K562 (cell line): ENCODE measurements around the gene KRT34. TPM values are rescaled to one million over a fixed set of nuclear protein-coding genes. Genes with fewer than 3 reads are reported as not detected.

ENCODE experiments used
- ATAC-seq: fragments of 200-7000 bp; cut with Tn5 transposase; 3 replicates; pipeline ENCODE4 v1.9.1; 2020; ENCODE audit warnings: moderate library complexity
- BruUV-seq: library from RNA; stranded (reverse); fragments of 400-500 nt; replicated peaks from 2 replicates; lab custom pipeline; 2021; lab: Mats Ljungman, UMichigan
- CTCF ChIA-PET: fragments of 300-600 bp; formaldehyde crosslinking; extraction: SDS; loops from one replicate; lab custom pipeline; 2021; ENCODE audit warnings: low intra/inter-chr PET ratio; lab: Yijun Ruan, JAX
- POLR2A ChIA-PET: fragments of 300-600, 350-650 bp; sonication (Branson Sonifier 250); formaldehyde crosslinking; extraction: SDS; loops from one replicate; lab custom pipeline; 2021; ENCODE audit warnings: antibody characterized with exemption, inconsistent platforms; lab: Yijun Ruan, JAX
- DNase-seq, 4 experiments: peaks; one replicate each; pipeline versions ENCODE4 v3.0.0 to v3.0.0-alpha.2; 2011 to 2018; ENCODE audit warnings: low spot score in 3 of 4, mixed read lengths in 3 of 4; ENCODE audit errors: extremely low read depth in 1 of 4
- FAIRE-seq: peaks from 2 replicates; lab custom pipeline; 2011; peaks lifted over from hg19 to GRCh38; lab: Jason Lieb, UNC
- H2AFZ ChIP-seq: 2 replicates; pipeline ENCODE4 v1.6.0; 2011; ENCODE audit warnings: low read depth, low read length, control low read depth, inconsistent platforms
- H3K27ac ChIP-seq: fragments of 200-600 bp; 3 replicates; pipeline ENCODE4 v1.8.0; 2011; ENCODE audit warnings: low read depth, mild to moderate bottlenecking, control low read depth, inconsistent platforms, low read length, moderate library complexity, mixed read lengths; ENCODE audit errors: extremely low read depth
- H3K27me3 ChIP-seq, 2 experiments: fragments of 300-600 bp in 1 of 2; 2 replicates in 1 of 2; 3 replicates in 1 of 2; pipeline versions ENCODE4 v1.6.0 to v1.8.0; 2011; ENCODE audit warnings: inconsistent platforms in 2 of 2, low read length in 2 of 2, mild to moderate bottlenecking in 1 of 2, mixed read lengths in 1 of 2, moderate library complexity in 1 of 2; ENCODE audit not compliant: control insufficient read depth in 2 of 2, insufficient read depth in 2 of 2
- H3K36me3 ChIP-seq: fragments of 300-600 bp; 3 replicates; pipeline ENCODE4 v1.8.0; 2011; ENCODE audit warnings: mild to moderate bottlenecking, low read length, inconsistent platforms; ENCODE audit not compliant: control insufficient read depth, insufficient read depth
- H3K4me1 ChIP-seq, 2 experiments: fragments of 200-600 bp in 1 of 2; replicated peaks in 1 of 2; 2 replicates in 1 of 2; 3 replicates in 1 of 2; pipeline versions ENCODE4 v1.5.1 to v1.8.0; 2011; ENCODE audit warnings: inconsistent platforms in 2 of 2, low read length in 2 of 2, mild to moderate bottlenecking in 1 of 2, mixed read lengths in 1 of 2, moderate library complexity in 1 of 2; ENCODE audit not compliant: control insufficient read depth in 2 of 2, insufficient read depth in 2 of 2
- H3K4me2 ChIP-seq: 2 replicates; pipeline ENCODE4 v1.6.1; 2011; ENCODE audit warnings: low read length, control low read depth, inconsistent platforms, mixed read lengths; ENCODE audit not compliant: insufficient read depth
- H3K4me3 ChIP-seq: fragments of 200-600 bp; sonication (generic), shearing (Covaris generic); 2 replicates; pipeline ENCODE4 v1.5.1; 2016; ENCODE audit warnings: control low read depth, inconsistent platforms
- H3K79me2 ChIP-seq: fragments of 200-600 bp; 3 replicates; pipeline ENCODE4 v1.8.0; 2011; ENCODE audit warnings: low read length, inconsistent platforms; ENCODE audit not compliant: control insufficient read depth, insufficient read depth
- H3K9ac ChIP-seq, 2 experiments: 2 replicates each; pipeline versions ENCODE4 v1.6.0 to v1.6.1; 2011; ENCODE audit warnings: low read depth in 2 of 2, low read length in 2 of 2, control low read depth in 1 of 2, inconsistent platforms in 1 of 2, mild to moderate bottlenecking in 1 of 2, mixed read lengths in 1 of 2; ENCODE audit not compliant: insufficient read depth in 1 of 2
- H3K9me1 ChIP-seq: one replicate; pipeline ENCODE4 v1.6.0; 2011; ENCODE audit warnings: inconsistent platforms, mild to moderate bottlenecking, low read length, moderate library complexity; ENCODE audit not compliant: control insufficient read depth, insufficient read depth
- H3K9me3 ChIP-seq: replicated peaks from 2 replicates; pipeline ENCODE4 v1.5.1; 2011; ENCODE audit warnings: low read depth, low read length, inconsistent platforms; ENCODE audit not compliant: control insufficient read depth, insufficient read depth
- H4K20me1 ChIP-seq: replicated peaks from 2 replicates; pipeline ENCODE4 v1.6.1; 2011; ENCODE audit warnings: low read length, inconsistent platforms, mixed read lengths; ENCODE audit not compliant: control insufficient read depth, insufficient read depth
- FOXA3 ChIP-seq, 2 experiments: fragments of 450-650 bp in 1 of 2; sonication (generic) in 1 of 2; formaldehyde crosslinking; IDR thresholded peaks in 1 of 2; conservative IDR thresholded peaks in 1 of 2; 2 replicates each; pipeline versions ENCODE4 v1.4.0 to v1.8.0; 2020 to 2022; ENCODE audit warnings: mild to moderate bottlenecking in 2 of 2, missing genetic modification reagents in 1 of 2
- JUNB ChIP-seq: fragments of 450-650 bp; formaldehyde crosslinking; conservative IDR thresholded peaks from 2 replicates; pipeline ENCODE4 v1.4.0; 2020; ENCODE audit warnings: mild to moderate bottlenecking
- NR4A1 ChIP-seq, 2 experiments: fragments of 250-450 bp in 1 of 2; fragments of 450-650 bp in 1 of 2; sonication (Bioruptor Pico) in 1 of 2; IDR thresholded peaks; 2 replicates each; pipeline versions ENCODE4 v1.4.0 to v1.6.1; 2016 to 2020; ENCODE audit warnings: mild to moderate bottlenecking in 2 of 2, missing compliant biosample characterization in 1 of 2, missing genetic modification characterization in 1 of 2, moderate library complexity in 1 of 2
- RFX1 ChIP-seq: fragments of 450-650 bp; IDR thresholded peaks from 2 replicates; pipeline ENCODE4 v1.6.1; 2016; ENCODE audit warnings: mild to moderate bottlenecking, moderate library complexity
- ZFPM2 ChIP-seq: fragments of 250-450 bp; sonication (Bioruptor Pico); IDR thresholded peaks from 2 replicates; pipeline ENCODE4 v1.5.1; 2022; ENCODE audit warnings: mild to moderate bottlenecking
- ZKSCAN1 ChIP-seq: fragments of 150-350 bp; IDR thresholded peaks from 2 replicates; pipeline ENCODE4 v1.6.1; 2016; ENCODE audit warnings: low read depth, low read length
- WGBS: fragments of 100-300 bp; shearing (Covaris generic); methylation state at CpG from one replicate; pipeline ENCODE4 v1.1.6; 2016; ENCODE audit warnings: low coverage, mixed read lengths; ENCODE audit not compliant: insufficient coverage; ENCODE audit errors: missing lambda C conversion rate; 5-methylcytosine and 5-hydroxymethylcytosine counted together
- in situ Hi-C: fragments of 300-500 bp; cut with MboI; formaldehyde crosslinking; loops from 4 replicates; pipeline ENCODE4 v1.15.0; 2018; ENCODE audit warnings: inconsistent platforms, mixed read lengths
- intact Hi-C: fragments of 100-400 bp; cut with micrococcal nuclease; formaldehyde crosslinking; loops from 2 replicates; pipeline ENCODE4 v1.14.2; 2022
- polyA plus RNA-seq, 8 experiments: library from polyadenylated mRNA; depleted of rRNA in 4 of 8; stranded (reverse) in 5 of 8; unstranded in 3 of 8; fragments of >200 nt; fragmentation: Nextera tagmentation in 2 of 8; fragmentation: Illumina TruSeq in 1 of 8; extraction: Ambion mirVana in 2 of 8; extraction: Trizol in 1 of 8; gene quantifications; 2 replicates each; pipeline versions ENCODE4 v1.2.1 to v1.2.3, GENCODE V29; 2011 to 2014; ENCODE audit warnings: inconsistent platforms in 1 of 8, missing spikeins in 1 of 8
- total RNA-seq, 7 experiments: library from RNA; depleted of rRNA in 6 of 7; stranded (reverse); fragments of >200 nt in 6 of 7; fragmentation: Illumina TruSeq in 2 of 7; extraction: Trizol in 2 of 7; gene quantifications; 2 replicates each; pipeline versions ENCODE4 v1.2.1 to v1.2.3, GENCODE V29; 2011 to 2021; ENCODE audit warnings: low replicate concordance in 1 of 7
- TF ChIP-seq, protein P1 (sequence below): sonication (generic); formaldehyde crosslinking; IDR thresholded peaks from 2 replicates; pipeline ENCODE4 v1.8.0; 2022; ENCODE audit warnings: missing genetic modification reagents, mild to moderate bottlenecking, borderline replicate concordance

Gene KRT34
- total and polyA plus RNA-seq, 9 of the 15 experiments (the other 6 are each of a cell fraction or from before 2014, with no cell fraction given), result not detected

DNA sequence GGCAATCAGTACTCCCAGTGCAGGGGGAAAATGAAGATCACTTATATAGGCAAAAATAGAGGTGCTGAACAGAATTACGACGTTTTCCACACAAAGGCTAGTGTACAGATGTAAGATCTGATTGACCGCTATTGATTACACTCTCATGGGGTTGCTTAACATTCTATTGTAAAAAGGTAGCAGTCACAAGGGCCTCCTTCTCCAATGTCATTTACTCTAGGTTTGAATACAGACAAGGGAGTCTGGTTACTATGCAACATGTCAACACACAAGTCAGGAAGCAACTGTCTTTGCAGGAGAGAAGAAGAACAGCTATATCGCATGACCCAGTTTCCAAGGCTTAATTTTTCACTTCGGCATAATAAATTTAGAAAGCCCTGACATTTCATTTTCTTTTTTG is 34.4 kb upstream of the KRT34 start:
- no peak overlapping the region for H3K27ac ChIP-seq
- no peak for FAIRE-seq

DNA sequence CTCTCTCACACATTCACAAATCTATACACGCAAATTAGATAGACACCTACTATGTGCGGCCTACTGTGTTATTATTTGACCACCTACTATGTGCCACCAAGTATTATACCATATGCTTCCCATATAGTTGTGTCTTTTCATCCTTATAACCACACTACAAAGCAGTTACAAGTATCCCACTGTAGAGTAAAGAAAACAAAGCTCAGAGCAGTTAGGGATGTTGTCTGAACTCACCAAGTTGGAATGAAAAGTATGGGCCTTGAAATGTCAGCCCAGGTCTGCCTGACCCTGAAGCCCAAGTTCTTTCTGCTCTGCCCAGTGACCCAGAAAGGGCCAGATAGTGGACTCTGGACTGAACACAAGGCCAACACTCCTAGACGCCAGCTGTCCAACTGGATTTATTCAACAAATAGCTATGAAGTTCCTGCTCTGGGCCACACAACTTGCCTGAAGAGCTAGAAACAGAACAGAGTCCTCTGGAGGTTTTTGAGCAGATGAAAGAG is 33.8 kb upstream of the KRT34 start:
- no peak overlapping the region for H3K27ac ChIP-seq
- TF ChIP-seq ZKSCAN1 (peak; percentile 89), NR4A1 (CRISPR knock-in tag; IDR thresholded peaks at IDR 0.05) (no peak), NR4A1 (tag; IDR thresholded peaks at IDR 0.05) (no peak)

More for the DNA sequence above, 34.4 kb upstream of the KRT34 start:
- H3K4me1 ChIP-seq, result no peaks in the 10 kb centered on the region
- no peak overlapping the region for H2AFZ ChIP-seq
- in situ Hi-C loops (no loop called here), intact Hi-C loops (no loop called here)
- no peak overlapping the region for H3K4me2 ChIP-seq
- H3K79me2 ChIP-seq, result no peaks in the 10 kb centered on the region
- POLR2A ChIA-PET, result interaction anchor here (1.4 to 1.9 kb wide), 3 partner anchors 8 to 13 kb away, joined by 4 to 8 read pairs (median 5); no protein-coding TSS in a partner anchor
- TF ChIP-seq JUNB (CRISPR knock-in tag) (no peak), RFX1 (0 out of 2 replicates have a peak, but pooled peaks have one; percentile 6), FOXA3 (CRISPR knock-in tag; conservative IDR thresholded peaks at IDR 0.05 in 1 of 2, IDR thresholded peaks at IDR 0.05 in 1 of 2) (no peak), ZFPM2 (CRISPR knock-in tag) (no peak)
- TF ChIP-seq, protein P1, sequence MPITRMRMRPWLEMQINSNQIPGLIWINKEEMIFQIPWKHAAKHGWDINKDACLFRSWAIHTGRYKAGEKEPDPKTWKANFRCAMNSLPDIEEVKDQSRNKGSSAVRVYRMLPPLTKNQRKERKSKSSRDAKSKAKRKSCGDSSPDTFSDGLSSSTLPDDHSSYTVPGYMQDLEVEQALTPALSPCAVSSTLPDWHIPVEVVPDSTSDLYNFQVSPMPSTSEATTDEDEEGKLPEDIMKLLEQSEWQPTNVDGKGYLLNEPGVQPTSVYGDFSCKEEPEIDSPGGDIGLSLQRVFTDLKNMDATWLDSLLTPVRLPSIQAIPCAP, result no peak
- peaks cover 18 to 34% of the 10 kb centered on the region in 2 experiments; a peak in 3 of 5 replicates for H3K27me3 ChIP-seq
- WGBS, result 0% methylated on average over 5 of the region's 5 CpGs
- ATAC-seq (no peak), DNase-seq (no peak)
- H3K4me3 ChIP-seq, result no peak overlapping the region
- H3K9me3 ChIP-seq, result no peaks in the 10 kb centered on the region
- no TSS peak for BruUV-seq
- no peaks in the 10 kb centered on the region for H4K20me1 ChIP-seq
- no peaks in the 10 kb centered on the region for H3K36me3 ChIP-seq
- CTCF ChIA-PET, result no interaction called here
- H3K9ac ChIP-seq, result no peak overlapping the region
- H3K9me1 ChIP-seq, result no peaks in the 10 kb centered on the region

More for the DNA sequence above, 33.8 kb upstream of the KRT34 start:
- POLR2A ChIA-PET, result interaction anchor here (1.4 to 1.9 kb wide), 2 partner anchors 10 to 12 kb away, joined by 4 to 5 read pairs; no protein-coding TSS in a partner anchor
- no peak for DNase-seq
- no peak for ATAC-seq
- Histone ChIP-seq H3K36me3 (no peaks in the 10 kb centered on the region), H4K20me1 (no peaks in the 10 kb centered on the region), H3K79me2 (no peaks in the 10 kb centered on the region), H3K27me3 (peaks cover 17 to 34% of the 10 kb centered on the region in 2 experiments; a peak in 3 of 5 replicates), H3K9ac (no peak overlapping the region), H3K9me3 (no peaks in the 10 kb centered on the region), H3K4me3 (no peak overlapping the region), H3K4me1 (no peaks in the 10 kb centered on the region), H2AFZ (no peak overlapping the region), H3K9me1 (no peaks in the 10 kb centered on the region), H3K4me2 (no peak overlapping the region)
- 0% methylated on average over 3 of the region's 3 CpGs for WGBS
- CTCF ChIA-PET, result no interaction called here
- no TSS peak for BruUV-seq
- FAIRE-seq, result no peak
- in situ Hi-C loops, result no loop called here
- intact Hi-C loops, result no loop called here
